ENCODE results near the gene ZNF865.

ZNF865 gene

GRCh38 chr19:55606471-55606787 lies 982 bp downstream of the ZNF865 start:
- Mint-ChIP-seq H3K4me1 (peaks cover 39% of the 10 kb centered on the region), H3K36me3 (peaks cover 17% of the 10 kb centered on the region), H3K9me3 (peaks cover 2% of the 10 kb centered on the region)

DNA sequence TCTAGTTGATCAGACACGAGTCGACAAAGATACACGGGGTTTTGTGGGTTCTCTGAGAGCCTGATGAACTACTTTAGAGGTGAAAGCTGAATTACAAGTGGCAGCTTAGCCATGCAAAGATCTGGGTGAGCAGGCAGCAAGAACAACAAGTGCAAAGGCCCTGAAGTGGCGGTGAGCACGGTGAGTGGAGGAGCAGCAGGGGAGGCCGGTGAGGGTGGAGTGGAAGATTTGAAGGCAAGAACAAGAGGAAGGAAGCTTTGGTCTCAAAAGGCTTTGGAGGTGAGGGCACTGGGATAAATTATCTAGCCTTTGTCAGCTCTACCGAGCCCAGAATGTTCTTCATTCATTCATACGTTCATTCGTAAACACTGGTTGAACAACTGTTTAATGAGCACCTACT lies 1.4 kb downstream of the ZNF865 start:
- peaks cover 40% of the 10 kb centered on the region for H3K4me1 Mint-ChIP-seq
- no peak for DNase-seq (ENCODE audit: low spot score in 2 of 2)

More at GRCh38 chr19:55606471-55606787, 982 bp downstream of the ZNF865 start:
- DNase-seq (ENCODE audit: low spot score in 2 of 2): no peak
- no peaks in the 10 kb centered on the region for H3K27me3 Mint-ChIP-seq
- peak overlapping the region; percentile 92 for H3K27ac Mint-ChIP-seq
- ATAC-seq (ENCODE audit: low read depth): no peak
- peak overlapping the region; percentile 92 for H3K4me3 Mint-ChIP-seq

DNA sequence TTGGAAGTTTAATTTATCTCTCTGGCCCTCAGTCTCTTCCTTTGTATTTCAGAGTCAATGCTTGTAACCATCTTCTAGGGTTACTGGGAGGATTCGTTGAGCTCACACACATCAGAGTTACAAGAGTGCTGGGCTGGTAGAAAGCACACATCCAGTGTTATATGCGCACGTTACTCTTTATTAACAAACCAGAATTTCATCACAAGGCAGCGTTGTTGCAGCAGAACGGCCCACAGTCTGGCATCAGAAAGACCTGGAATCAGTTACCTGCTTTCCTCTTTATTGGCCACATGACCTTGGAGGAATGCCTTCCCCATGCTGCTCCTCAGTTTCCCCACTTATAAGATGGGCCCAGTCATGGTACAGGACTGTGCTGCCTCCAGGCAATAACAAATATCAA lies 3.9 kb downstream of the ZNF865 start:
- Mint-ChIP-seq H3K27ac (no peak overlapping the region), H3K4me1 (peaks cover 49% of the 10 kb centered on the region), H3K4me3 (no peak overlapping the region), H3K36me3 (peaks cover 18% of the 10 kb centered on the region), H3K9me3 (peaks cover 2% of the 10 kb centered on the region), H3K27me3 (no peaks in the 10 kb centered on the region)
- no peak for ATAC-seq (ENCODE audit: low read depth)
- DNase-seq (ENCODE audit: low spot score in 2 of 2): no peak

More for the DNA sequence above, 1.4 kb downstream of the ZNF865 start:
- peaks cover 17% of the 10 kb centered on the region for H3K36me3 Mint-ChIP-seq
- H3K9me3 Mint-ChIP-seq: peaks cover 2% of the 10 kb centered on the region
- no peak for ATAC-seq (ENCODE audit: low read depth)
- H3K27ac Mint-ChIP-seq: peak overlapping the region; percentile 92
- no peaks in the 10 kb centered on the region for H3K27me3 Mint-ChIP-seq
- H3K4me3 Mint-ChIP-seq: peak overlapping the region; percentile 30

GRCh38 chr19:55611300-55611982 lies 6.0 kb downstream of the ZNF865 start:
- H3K27me3 Mint-ChIP-seq: no peaks in the 10 kb centered on the region
- no peak for DNase-seq (ENCODE audit: low spot score in 2 of 2)
- no peak overlapping the region for H3K4me3 Mint-ChIP-seq
- peak overlapping the region; percentile 40 for H3K27ac Mint-ChIP-seq
- ATAC-seq (ENCODE audit: low read depth): no peak
- H3K36me3 Mint-ChIP-seq: peaks cover 18% of the 10 kb centered on the region
- peaks cover 2% of the 10 kb centered on the region for H3K9me3 Mint-ChIP-seq
- H3K4me1 Mint-ChIP-seq: peaks cover 38% of the 10 kb centered on the region

GRCh38 chr19:55611983-55612645 lies 6.7 kb downstream of the ZNF865 start:
- Mint-ChIP-seq H3K9me3 (peaks cover 2% of the 10 kb centered on the region), H3K4me1 (peaks cover 33% of the 10 kb centered on the region), H3K27ac (peak overlapping the region; percentile 40), H3K27me3 (no peaks in the 10 kb centered on the region), H3K4me3 (no peak overlapping the region), H3K36me3 (peaks cover 19% of the 10 kb centered on the region)
- peak; percentile 81 for ATAC-seq (ENCODE audit: low read depth)
- no peak for DNase-seq (ENCODE audit: low spot score in 2 of 2)

DNA sequence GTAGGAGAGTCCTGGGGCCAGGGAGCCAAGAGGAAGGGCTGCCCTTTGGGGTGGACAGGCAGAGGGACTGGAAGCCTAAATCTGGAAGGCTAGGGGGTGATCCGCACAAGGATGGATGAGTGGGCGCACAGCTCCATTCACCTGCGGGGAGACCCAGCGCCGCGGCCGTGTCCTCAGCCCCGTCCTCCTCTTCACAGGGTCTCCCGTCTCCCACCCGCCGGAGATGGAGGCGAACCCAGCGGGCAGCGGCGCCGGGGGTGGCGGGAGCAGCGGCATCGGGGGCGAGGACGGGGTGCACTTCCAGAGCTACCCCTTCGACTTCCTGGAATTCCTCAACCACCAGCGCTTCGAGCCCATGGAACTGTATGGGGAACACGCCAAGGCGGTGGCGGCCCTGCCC lies 7.9 kb downstream of the ZNF865 start:
- H3K4me3 Mint-ChIP-seq: no peak overlapping the region
- no peaks in the 10 kb centered on the region for H3K27me3 Mint-ChIP-seq
- ATAC-seq (ENCODE audit: low read depth) (no peak), DNase-seq (ENCODE audit: low spot score in 2 of 2) (no peak)
- H3K27ac Mint-ChIP-seq: no peak overlapping the region
- peaks cover 29% of the 10 kb centered on the region for H3K4me1 Mint-ChIP-seq
- peaks cover 2% of the 10 kb centered on the region for H3K9me3 Mint-ChIP-seq
- peaks cover 19% of the 10 kb centered on the region for H3K36me3 Mint-ChIP-seq

DNA sequence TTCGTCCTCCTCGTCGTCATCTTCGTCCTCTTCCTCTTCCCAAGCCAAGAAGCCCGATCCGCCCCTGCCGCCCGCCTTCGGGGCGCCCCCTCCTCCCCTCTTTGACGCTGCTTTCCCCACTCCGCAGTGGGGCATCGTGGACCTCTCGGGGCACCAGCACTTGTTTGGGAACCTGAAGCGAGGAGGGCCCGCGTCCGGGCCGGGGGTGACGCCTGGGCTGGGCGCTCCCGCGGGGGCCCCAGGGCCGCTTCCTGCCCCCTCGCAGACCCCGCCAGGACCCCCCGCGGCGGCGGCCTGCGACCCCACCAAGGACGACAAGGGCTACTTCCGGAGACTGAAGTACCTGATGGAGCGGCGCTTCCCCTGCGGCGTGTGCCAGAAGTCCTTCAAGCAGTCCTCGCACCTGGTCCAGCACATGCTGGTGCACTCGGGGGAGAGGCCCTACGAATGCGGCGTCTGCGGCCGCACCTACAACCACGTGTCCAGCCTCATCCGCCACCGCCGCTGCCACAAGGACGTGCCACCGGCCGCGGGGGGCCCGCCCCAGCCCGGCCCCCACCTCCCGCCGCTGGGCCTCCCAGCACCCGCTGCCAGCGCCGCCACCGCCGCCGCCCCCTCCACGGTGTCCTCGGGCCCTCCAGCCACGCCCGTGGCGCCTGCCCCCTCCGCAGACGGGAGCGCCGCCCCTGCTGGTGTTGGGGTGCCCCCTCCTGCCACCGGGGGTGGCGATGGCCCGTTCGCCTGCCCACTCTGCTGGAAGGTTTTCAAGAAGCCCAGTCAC lies 8.7 kb downstream of the ZNF865 start:
- Mint-ChIP-seq H3K27ac (no peak overlapping the region), H3K4me1 (peaks cover 29% of the 10 kb centered on the region), H3K27me3 (no peaks in the 10 kb centered on the region), H3K4me3 (no peak overlapping the region), H3K36me3 (peaks cover 19% of the 10 kb centered on the region), H3K9me3 (peaks cover 2% of the 10 kb centered on the region)
- ATAC-seq (ENCODE audit: low read depth) (no peak), DNase-seq (ENCODE audit: low spot score in 2 of 2) (no peak)

GRCh38 chr19:55614711-55615542 lies 9.5 kb downstream of the ZNF865 start:
- peaks cover 12% of the 10 kb centered on the region for H3K36me3 Mint-ChIP-seq
- peaks cover 25% of the 10 kb centered on the region for H3K4me1 Mint-ChIP-seq
- no peak overlapping the region for H3K27ac Mint-ChIP-seq
- no peak overlapping the region for H3K4me3 Mint-ChIP-seq
- no peaks in the 10 kb centered on the region for H3K27me3 Mint-ChIP-seq
- peaks cover under 1% of the 10 kb centered on the region for H3K9me3 Mint-ChIP-seq
- DNase-seq (ENCODE audit: low spot score in 2 of 2) (no peak), ATAC-seq (ENCODE audit: low read depth) (no peak)

DNA sequence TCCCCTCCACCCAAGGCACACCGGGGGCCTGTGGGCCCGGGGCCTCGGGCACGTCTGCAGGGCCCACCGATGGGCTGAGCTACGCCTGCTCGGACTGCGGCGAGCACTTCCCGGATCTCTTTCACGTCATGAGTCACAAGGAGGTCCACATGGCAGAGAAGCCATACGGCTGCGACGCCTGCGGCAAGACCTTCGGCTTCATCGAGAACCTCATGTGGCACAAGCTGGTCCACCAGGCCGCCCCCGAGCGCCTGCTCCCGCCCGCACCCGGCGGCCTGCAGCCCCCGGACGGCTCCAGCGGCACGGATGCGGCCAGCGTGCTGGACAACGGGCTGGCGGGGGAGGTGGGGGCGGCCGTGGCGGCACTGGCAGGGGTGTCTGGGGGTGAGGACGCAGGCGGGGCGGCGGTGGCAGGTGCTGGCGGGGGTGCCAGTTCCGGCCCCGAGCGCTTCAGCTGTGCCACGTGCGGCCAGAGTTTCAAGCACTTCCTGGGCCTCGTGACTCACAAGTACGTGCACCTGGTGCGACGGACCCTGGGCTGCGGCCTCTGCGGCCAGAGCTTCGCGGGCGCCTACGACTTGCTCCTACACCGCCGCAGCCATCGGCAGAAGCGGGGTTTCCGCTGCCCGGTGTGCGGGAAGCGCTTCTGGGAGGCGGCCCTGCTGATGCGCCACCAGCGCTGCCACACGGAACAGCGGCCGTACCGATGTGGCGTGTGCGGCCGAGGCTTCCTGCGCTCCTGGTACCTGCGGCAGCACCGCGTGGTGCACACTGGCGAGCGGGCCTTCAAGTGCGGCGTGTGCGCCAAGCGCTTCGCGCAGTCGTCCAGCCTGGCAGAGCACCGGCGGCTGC lies 10.3 kb downstream of the ZNF865 start:
- H3K4me3 Mint-ChIP-seq: no peak overlapping the region
- no peak for ATAC-seq (ENCODE audit: low read depth)
- H3K36me3 Mint-ChIP-seq: peaks cover 8% of the 10 kb centered on the region

DNA sequence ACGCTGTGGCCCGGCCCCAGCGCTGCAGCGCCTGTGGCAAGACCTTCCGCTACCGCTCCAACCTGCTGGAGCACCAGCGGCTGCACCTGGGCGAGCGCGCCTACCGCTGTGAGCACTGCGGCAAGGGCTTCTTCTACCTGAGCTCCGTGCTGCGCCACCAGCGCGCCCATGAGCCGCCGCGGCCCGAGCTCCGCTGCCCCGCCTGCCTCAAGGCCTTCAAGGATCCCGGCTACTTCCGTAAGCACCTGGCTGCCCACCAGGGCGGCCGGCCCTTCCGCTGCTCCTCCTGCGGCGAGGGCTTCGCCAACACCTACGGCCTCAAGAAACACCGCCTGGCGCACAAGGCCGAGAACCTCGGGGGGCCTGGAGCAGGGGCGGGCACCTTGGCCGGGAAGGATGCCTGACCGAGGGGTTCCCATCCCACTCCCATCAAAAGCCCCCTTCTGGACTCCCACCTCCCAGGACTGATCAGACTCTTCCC lies 11.0 kb downstream of the ZNF865 start:
- DNase-seq (ENCODE audit: low spot score in 2 of 2) (no peak), ATAC-seq (ENCODE audit: low read depth) (no peak)
- H3K4me1 Mint-ChIP-seq: peaks cover 16% of the 10 kb centered on the region
- no peak overlapping the region for H3K4me3 Mint-ChIP-seq
- no peaks in the 10 kb centered on the region for H3K27me3 Mint-ChIP-seq
- no peak overlapping the region for H3K27ac Mint-ChIP-seq
- no peaks in the 10 kb centered on the region for H3K9me3 Mint-ChIP-seq
- H3K36me3 Mint-ChIP-seq: peaks cover 8% of the 10 kb centered on the region

More for the DNA sequence above, 10.3 kb downstream of the ZNF865 start:
- Mint-ChIP-seq H3K27ac (no peak overlapping the region), H3K27me3 (no peaks in the 10 kb centered on the region), H3K4me1 (peaks cover 22% of the 10 kb centered on the region), H3K9me3 (no peaks in the 10 kb centered on the region)
- no peak for DNase-seq (ENCODE audit: low spot score in 2 of 2)

DNA sequence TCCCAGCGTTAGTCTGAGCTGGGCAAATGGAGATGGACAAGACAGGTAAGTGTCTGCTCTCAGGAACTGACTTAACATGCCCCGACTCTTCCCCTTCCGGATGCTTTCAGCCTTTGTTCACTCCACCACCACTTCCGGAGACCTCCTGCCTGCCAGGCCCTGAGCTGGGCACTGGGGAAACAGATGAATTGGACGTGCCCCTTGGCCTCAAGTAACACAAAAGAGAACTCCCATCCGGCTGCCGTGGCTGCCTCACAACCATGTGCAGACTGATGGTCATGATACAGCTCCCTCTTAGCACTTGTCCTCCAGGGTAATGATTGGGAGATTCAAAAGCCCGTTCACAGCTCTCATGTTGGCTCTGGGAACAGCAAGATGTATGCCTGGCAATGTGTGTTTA lies 12.0 kb downstream of the ZNF865 start:
- Mint-ChIP-seq H3K4me1 (peaks cover 7% of the 10 kb centered on the region), H3K9me3 (no peaks in the 10 kb centered on the region), H3K4me3 (no peak overlapping the region), H3K27me3 (no peaks in the 10 kb centered on the region), H3K36me3 (peaks cover 8% of the 10 kb centered on the region), H3K27ac (no peak overlapping the region)
- ATAC-seq (ENCODE audit: low read depth): no peak
- no peak for DNase-seq (ENCODE audit: low spot score in 2 of 2)

GRCh38 chr19:55618426-55618825 lies 13.0 kb downstream of the ZNF865 start:
- H3K4me3 Mint-ChIP-seq: no peak overlapping the region
- no peak overlapping the region for H3K27ac Mint-ChIP-seq

DNA sequence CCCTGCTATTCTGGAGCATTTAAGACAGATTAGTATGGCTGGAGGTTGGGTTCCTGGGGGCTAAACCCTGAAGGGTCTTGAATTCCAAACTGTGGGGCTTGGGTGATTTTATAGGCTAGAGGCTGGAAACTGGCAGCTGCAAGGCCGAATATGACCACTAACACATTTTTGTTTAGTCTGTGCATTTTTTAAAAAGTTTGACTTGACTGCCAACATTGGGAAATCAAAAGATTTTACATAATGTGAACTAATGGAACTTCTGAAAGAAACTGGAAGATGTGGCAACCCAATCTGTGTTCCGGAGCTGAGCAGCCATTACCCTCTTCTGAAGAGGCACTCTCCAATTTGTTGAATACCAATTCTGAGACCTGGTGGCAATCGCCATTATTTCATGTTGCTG lies 13.8 kb downstream of the ZNF865 start:
- Mint-ChIP-seq H3K4me3 (no peak overlapping the region), H3K4me1 (peaks cover 9% of the 10 kb centered on the region), H3K9me3 (peaks cover 2% of the 10 kb centered on the region), H3K36me3 (peaks cover 7% of the 10 kb centered on the region), H3K27ac (no peak overlapping the region), H3K27me3 (no peaks in the 10 kb centered on the region)
- ATAC-seq (ENCODE audit: low read depth): no peak
- DNase-seq (ENCODE audit: low spot score in 2 of 2): no peak

More at GRCh38 chr19:55618426-55618825, 13.0 kb downstream of the ZNF865 start:
- H3K4me1 Mint-ChIP-seq: peaks cover 2% of the 10 kb centered on the region
- no peaks in the 10 kb centered on the region for H3K9me3 Mint-ChIP-seq
- DNase-seq (ENCODE audit: low spot score in 2 of 2): no peak
- H3K36me3 Mint-ChIP-seq: peaks cover 7% of the 10 kb centered on the region
- H3K27me3 Mint-ChIP-seq: no peaks in the 10 kb centered on the region
- ATAC-seq (ENCODE audit: low read depth): no peak

Data from memory B cell (primary cell).